Lower leg skin (tissue), 3 donors: ENCODE data around the gene SIGLEC9.

Experiments
- CTCF ChIP-seq, 3 donors: fragments of 450-650 bp; IDR thresholded peaks; one replicate each; pipeline ENCODE4 v1.5.1; 2016; ENCODE audit warnings: antibody characterized with exemption in 3 of 3, mild to moderate bottlenecking in 3 of 3, moderate library complexity in 2 of 3
- POLR2A ChIP-seq, 2 donors: fragments of 450-650 bp; IDR thresholded peaks; one replicate each; pipeline ENCODE4 v1.6.1; 2016 to 2017; ENCODE audit warnings: antibody characterized with exemption in 2 of 2, mild to moderate bottlenecking in 1 of 2, moderate library complexity in 1 of 2

- no peak for TF ChIP-seq CTCF (IDR thresholded peaks at IDR 0.05)
- TF ChIP-seq POLR2A (IDR thresholded peaks at IDR 0.05) = no peak
Observed at GRCh38 chr19:51078731-51079130, 46.0 kb upstream of the SIGLEC9 start.
